UCSD-AML1 (cell line): ENCODE results near the gene EBI3.
"Not testable (repeated sequence)": the region's sequence is repeated elsewhere in the genome, so short reads cannot be mapped to it uniquely, and the experiment has no call there.

ENCODE experiments used
- DNase-seq: peaks from one replicate; lab custom pipeline; 2025; ENCODE audit not compliant: unreplicated experiment; lab: John Stamatoyannopoulos, UW

EBI3 gene

GRCh38 chr19:4199699-4200293 lies 29.5 kb upstream of the EBI3 start:
- DNase-seq, result no peak

DNA sequence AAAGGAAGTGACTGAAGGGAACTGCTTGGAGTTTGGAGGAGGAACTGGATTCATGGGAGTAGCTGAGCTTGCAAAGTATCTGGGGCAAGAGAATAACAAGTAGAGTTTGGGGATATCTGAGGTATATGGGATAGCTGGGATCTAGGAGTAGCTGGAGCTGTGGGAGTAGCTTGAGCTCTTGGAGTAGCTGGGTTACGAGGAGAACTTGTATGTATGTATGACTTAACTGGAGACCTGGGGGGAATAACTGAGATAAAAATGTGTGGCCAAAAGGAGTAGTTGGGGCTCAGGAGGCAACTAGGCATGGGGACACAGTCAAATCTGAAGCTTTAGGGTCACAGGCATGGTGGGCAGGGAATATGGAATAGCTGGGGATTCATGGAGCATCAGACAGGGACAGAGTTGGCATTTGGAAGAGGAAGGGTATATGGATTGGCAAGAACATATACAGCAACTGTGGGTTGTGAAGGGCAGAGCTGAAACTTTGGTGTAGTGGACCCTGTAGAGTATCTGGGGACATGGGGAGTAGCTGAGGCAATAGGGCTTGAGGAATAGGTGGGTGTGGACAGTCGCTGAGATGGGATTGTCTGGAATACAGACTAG lies 28.3 kb upstream of the EBI3 start:
- no peak for DNase-seq

DNA sequence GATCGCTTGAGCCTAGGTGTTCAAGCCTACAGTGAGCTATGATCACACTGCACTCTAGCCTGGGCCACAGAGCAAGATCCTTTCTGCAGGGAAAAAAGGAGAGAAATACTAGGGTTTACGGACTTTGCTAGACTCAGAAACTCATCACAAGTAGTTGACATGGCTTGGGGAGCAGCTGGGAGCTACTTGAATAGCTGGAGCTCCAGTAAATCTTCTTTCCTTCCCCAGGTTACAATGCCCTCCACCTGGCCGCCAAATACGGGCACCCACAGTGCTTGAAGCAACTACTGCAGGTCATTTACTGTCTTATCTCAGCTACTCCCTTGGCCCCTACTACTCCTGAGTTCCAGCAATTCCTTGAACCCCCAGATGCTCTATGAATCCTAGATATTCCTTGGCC lies 27.5 kb upstream of the EBI3 start:
- DNase-seq, result no peak

DNA sequence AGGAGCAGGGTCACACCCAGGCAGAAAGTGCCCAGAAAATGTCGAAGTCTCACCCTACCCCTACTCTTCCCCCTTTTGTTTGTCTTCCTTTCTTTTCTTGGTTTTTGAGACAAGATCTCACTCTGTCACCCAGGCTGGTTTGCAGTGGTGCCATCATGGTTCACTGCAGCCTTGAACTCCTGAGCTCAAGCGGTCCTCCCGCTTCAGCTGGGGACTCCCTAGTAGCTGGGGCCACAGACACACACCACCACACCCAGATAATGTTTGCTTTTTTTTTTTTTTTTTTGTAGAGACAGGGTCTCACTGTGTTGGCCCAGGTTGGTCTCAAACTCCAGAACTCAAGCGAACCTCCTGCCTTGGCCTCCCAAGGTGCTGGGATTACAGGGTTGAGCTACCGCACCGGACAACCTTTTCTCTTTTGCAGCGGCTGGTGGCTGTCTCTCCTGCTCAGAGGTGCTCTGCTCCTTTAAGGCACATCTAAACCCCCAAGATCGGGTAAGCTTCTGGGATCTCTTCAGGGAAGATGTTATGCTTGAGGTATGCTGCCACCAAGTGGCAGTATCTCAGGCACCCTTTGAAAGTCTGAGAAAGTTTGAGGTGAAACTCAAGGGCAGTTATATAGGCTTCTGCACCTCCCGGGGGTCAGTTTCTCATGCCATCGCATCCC lies 22.4 kb upstream of the EBI3 start:
- no peak for DNase-seq

- peak; percentile 25 for DNase-seq
Measured at GRCh38 chr19:4208385-4209094, 20.8 kb upstream of the EBI3 start.

DNA sequence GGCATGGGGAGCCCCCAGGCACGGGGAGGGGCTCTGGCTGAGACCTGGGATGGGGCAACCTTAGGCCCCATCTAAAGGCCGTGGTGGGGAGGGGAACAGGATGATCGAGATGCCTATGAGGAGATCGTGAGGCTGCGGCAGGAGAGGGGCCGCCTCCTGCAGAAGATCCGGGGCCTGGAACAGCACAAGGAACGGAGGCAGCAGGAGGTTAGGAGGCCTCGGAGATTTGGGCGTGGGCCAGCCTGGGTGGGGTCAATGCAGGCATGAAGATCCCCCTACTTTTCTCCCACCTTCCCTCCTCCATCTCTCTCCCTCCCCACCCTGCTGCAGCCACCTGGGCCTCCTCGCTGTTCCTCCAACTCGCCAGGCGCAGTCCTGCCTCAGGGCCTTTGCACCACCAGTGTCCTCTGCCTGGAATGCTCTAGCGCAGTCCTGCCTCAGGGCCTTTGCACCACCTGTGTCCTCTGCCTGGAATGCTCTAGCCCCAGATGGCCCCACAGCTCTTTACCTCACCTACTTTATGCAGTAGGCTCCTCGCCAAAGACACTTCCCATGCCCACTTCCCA lies 19.1 kb upstream of the EBI3 start:
- no peak for DNase-seq

GRCh38 chr19:4213116-4213515 lies 16.2 kb upstream of the EBI3 start:
- DNase-seq, result no peak

DNA sequence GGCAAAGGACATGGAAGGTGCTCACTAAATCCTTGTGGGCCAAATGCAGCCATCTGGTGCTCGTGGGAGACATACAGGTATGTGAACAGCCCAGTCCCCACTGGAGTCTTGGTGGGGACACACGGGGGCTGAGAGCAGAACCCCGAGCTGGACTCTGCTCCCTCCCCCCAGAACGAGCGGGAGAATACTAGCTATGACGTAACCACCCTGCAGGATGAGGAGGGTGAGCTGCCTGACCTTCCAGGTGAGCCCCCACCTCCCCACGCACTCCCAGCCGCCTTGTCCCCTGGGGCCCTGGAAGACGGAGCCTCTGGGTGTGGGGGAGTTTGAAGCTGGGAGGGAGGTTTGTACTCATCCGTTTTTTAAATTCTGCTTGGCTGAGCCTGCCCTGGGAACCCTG lies 13.5 kb upstream of the EBI3 start:
- DNase-seq, result no peak

DNA sequence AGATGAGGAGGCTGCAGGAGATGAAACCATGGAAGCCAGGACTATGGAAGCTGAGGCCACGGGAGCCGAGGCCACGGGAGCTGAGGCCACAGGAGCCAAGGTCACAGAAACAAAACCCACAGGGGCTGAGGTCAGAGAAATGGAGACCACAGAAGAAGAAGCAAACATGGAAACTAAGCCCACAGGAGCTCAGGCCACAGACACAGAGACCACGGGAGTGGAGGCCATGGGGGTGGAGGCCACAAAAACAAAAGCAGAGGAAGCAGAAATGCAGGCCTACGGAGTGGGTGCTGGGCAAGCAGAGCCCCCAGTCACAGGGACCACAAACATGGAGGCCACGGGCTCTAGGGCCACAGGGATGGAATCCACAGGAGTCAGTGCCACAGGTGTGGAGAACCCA lies 12.5 kb upstream of the EBI3 start:
- no peak for DNase-seq

GRCh38 chr19:4217429-4218264 lies 11.7 kb upstream of the EBI3 start:
- no peak for DNase-seq

DNA sequence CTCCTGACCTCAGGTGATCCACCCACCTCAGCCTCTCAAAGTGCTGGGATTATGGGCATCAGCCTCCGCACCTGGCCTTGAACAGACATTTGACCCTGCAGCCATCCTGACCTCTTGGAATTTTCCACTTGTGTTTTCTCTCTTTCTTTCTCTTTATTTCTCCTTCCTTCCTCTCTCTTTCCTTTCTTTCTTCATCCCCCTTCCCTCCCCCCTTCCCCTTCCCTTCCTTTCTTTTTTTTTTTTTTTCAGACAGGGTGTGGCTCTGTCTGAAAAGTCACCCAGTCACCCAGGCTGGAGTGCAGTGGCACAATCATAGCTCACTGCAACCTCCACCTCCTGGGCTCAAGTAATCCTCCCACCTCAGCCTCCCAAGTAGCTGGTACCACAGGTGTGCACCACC lies 10.8 kb upstream of the EBI3 start:
- DNase-seq, result not testable (repeated sequence)

- DNase-seq, result no peak
Measured at GRCh38 chr19:4220188-4220587, 9.1 kb upstream of the EBI3 start.

DNA sequence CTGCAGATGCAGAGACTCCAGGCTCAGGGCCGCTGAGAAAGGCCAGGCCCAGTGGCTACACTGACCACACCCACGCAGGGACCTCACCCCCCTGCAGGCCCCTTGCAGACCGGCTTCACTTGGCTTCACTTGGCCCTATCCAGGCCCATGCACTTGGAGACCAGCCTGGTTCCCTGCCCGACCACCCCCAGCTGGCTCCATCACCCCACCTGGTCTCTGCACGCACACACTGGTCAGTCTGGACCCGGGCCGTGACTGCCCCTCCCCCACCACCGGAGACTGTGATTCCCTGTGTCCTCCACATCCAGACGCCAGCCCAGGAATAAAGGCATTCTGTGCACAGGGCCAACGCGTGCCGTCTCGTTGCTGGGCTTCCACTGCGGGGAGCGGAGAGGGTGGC lies 4.9 kb upstream of the EBI3 start:
- no peak for DNase-seq

- no peak for DNase-seq
Measured at GRCh38 chr19:4225885-4226284, 3.4 kb upstream of the EBI3 start.

DNA sequence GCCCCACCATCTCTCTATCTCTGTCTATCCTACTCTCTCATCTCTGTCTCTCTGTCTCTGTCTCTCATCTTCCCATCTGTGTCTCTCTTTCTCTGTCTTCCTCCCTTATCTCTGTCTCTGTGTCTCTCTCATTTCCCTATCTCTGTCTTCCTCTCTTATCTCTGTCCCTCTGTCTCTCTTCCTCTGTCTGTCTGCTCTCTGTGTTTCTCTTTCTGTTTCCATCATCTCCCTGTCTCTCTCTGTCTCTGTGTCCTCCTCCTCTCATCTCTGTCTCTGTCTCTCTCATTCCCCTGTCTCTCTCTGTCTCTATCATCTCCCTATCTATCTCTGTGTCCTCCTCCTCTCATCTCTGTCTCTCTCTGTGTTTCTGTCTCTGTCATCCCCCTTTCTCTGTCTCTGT lies 1.6 kb upstream of the EBI3 start:
- DNase-seq, result no peak

DNA sequence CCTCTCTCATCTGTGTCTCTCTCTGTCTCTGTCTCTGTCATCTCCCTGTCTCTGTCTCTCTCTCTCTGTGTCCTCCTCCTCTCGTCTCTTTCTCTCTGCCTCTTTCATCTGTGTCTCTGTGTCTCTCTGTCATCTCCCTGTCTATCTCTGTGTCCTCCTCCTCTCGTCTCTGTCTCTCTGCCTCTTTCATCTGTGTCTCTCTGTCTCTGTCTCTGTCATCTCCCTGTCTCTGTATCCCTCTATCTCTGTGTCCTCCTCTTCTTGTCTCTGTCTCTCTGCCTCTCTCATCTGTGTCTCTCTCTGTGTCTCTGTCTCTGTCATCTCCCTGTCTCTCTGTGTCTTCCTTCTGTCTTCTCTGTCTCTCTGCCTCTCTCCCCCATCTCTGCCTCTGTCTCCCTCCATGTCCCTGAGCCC lies 551 bp upstream of the EBI3 start:
- no peak for DNase-seq

- not testable (repeated sequence) for DNase-seq
Measured at GRCh38 chr19:4230237-4230636, 914 bp downstream of the EBI3 start.

DNA sequence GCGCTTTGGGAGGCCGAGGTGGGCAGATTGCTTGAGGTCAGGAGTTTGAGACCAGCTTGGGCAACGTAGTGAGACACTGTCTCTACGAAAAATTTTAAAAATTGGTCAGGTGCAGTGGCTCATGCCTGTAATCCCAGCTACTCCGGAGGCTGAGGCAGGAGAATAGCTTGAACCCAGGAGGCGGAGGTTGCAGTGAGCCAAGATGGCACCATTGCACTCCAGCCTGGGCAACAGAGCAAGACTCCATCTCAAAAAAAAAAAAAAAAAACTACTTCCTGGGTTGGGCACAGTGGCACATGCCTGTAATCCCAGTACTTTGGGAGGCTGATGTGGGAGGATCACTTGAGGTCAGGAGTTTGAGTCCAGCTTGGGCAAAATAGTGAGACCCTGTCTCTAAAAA lies 2.2 kb downstream of the EBI3 start:
- DNase-seq, result not testable (repeated sequence)

- DNase-seq, result not testable (repeated sequence)
Measured at GRCh38 chr19:4232139-4232538, 2.8 kb downstream of the EBI3 start.

GRCh38 chr19:4232614-4233281 lies 3.4 kb downstream of the EBI3 start:
- DNase-seq, result no peak
